WERI-Rb-1 (cell line): ENCODE data around the gene PML.
A peak's percentile ranks its signal among the peaks of the same experiment; 100 is the strongest.
"Not testable (repeated sequence)": the region's sequence is repeated elsewhere in the genome, so short reads cannot be mapped to it uniquely, and the experiment has no call there.

Experiments
- DNase-seq: peaks from one replicate; pipeline ENCODE4 v3.0.0-alpha.2; 2020
- H3K27ac ChIP-seq: fragments of 250-450 bp; sonication (Bioruptor Pico); 2 replicates; pipeline ENCODE4 v1.5.1; 2020; ENCODE audit warnings: mild to moderate bottlenecking, moderate library complexity
- H3K27me3 ChIP-seq: fragments of 250-450 bp; sonication (Bioruptor Pico); 2 replicates; pipeline ENCODE4 v1.5.1; 2021; ENCODE audit warnings: mild to moderate bottlenecking, low read depth, moderate library complexity; ENCODE audit not compliant: insufficient read depth, severe bottlenecking
- H3K36me3 ChIP-seq: fragments of 250-450 bp; sonication (Bioruptor Pico); 2 replicates; pipeline ENCODE4 v1.5.1; 2020; ENCODE audit warnings: mild to moderate bottlenecking, moderate library complexity
- H3K4me3 ChIP-seq: 2 replicates; pipeline ENCODE4 v1.5.1; 2011; ENCODE audit warnings: low read depth, mild to moderate bottlenecking, control low read depth, low read length
- H3K9me3 ChIP-seq: fragments of 250-450 bp; sonication (Bioruptor Pico); 2 replicates; pipeline ENCODE4 v1.5.1; 2021; ENCODE audit warnings: mild to moderate bottlenecking, moderate library complexity; ENCODE audit not compliant: severe bottlenecking
- TF ChIP-seq, protein P1 (sequence below): IDR thresholded peaks from 2 replicates; pipeline ENCODE4 v1.5.1; 2011; ENCODE audit warnings: low read depth, mild to moderate bottlenecking, control low read depth, inconsistent platforms, low read length

The PML gene

DNA sequence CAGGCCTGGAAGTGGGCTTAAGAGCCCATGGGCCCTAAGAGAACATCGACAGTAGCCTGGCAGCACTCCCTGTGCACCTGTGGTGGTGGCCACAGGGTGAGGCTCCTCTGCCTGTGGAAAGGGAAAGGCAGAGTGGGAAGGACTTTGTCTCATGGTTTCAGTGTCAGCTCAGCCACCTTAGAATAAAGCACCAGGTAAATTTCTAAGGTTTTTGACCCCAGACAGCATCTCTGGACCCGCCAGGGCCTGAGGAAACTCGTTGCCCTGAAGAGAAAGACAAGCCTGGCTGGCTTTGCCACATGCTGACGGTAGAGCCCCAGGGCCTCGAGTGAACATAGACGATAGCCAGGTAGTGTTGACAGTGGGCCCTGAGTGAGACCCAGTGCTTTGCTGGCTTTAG, 65.7 kb downstream of the PML start:
- H3K4me3 ChIP-seq = no peak overlapping the region
- no peak overlapping the region for H3K27ac ChIP-seq
- TF ChIP-seq, protein P1, sequence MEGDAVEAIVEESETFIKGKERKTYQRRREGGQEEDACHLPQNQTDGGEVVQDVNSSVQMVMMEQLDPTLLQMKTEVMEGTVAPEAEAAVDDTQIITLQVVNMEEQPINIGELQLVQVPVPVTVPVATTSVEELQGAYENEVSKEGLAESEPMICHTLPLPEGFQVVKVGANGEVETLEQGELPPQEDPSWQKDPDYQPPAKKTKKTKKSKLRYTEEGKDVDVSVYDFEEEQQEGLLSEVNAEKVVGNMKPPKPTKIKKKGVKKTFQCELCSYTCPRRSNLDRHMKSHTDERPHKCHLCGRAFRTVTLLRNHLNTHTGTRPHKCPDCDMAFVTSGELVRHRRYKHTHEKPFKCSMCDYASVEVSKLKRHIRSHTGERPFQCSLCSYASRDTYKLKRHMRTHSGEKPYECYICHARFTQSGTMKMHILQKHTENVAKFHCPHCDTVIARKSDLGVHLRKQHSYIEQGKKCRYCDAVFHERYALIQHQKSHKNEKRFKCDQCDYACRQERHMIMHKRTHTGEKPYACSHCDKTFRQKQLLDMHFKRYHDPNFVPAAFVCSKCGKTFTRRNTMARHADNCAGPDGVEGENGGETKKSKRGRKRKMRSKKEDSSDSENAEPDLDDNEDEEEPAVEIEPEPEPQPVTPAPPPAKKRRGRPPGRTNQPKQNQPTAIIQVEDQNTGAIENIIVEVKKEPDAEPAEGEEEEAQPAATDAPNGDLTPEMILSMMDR = no peak
- H3K36me3 ChIP-seq = no peaks in the 10 kb centered on the region
- H3K27me3 ChIP-seq = no peaks in the 10 kb centered on the region
- H3K9me3 ChIP-seq = no peaks in the 10 kb centered on the region
- DNase-seq = no peak

DNA sequence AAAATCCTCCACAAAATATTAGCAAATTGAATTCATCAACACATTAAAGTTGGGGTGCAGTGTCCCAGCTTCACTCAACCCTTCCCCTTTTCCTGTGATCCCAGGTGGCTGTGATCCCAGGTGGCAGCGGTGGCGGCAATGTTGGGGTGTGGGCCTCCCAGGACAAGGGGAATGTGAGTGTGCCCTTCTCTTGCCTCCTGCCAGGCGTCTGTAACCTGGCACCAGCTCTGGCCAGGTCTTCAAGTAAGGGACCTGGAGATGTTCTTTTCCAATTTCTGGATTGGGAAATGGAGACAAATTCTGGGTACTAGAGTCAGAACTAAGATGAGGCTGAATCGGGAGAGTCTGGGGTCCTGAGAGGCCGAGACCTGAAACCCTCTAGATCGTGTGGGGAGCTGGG, 67.7 kb downstream of the PML start:
- no peak overlapping the region for H3K27ac ChIP-seq
- H3K36me3 ChIP-seq = no peaks in the 10 kb centered on the region
- no peak for DNase-seq
- no peak overlapping the region for H3K4me3 ChIP-seq
- TF ChIP-seq, protein P1 = no peak
- H3K27me3 ChIP-seq = no peaks in the 10 kb centered on the region
- H3K9me3 ChIP-seq = no peaks in the 10 kb centered on the region

GRCh38 chr15:74062671-74063070, 68.2 kb downstream of the PML start:
- no peak overlapping the region for H3K27ac ChIP-seq
- no peaks in the 10 kb centered on the region for H3K9me3 ChIP-seq
- TF ChIP-seq, protein P1 = no peak
- no peaks in the 10 kb centered on the region for H3K36me3 ChIP-seq
- H3K27me3 ChIP-seq = no peaks in the 10 kb centered on the region
- peak; percentile 2 for DNase-seq
- H3K4me3 ChIP-seq = no peak overlapping the region

- H3K4me3 ChIP-seq, H3K9me3 ChIP-seq, H3K27ac ChIP-seq, H3K27me3 ChIP-seq, DNase-seq, H3K36me3 ChIP-seq: not testable (repeated sequence)
These were observed 69.1 kb downstream of the PML start for GRCh38 chr15:74063425-74064146.

DNA sequence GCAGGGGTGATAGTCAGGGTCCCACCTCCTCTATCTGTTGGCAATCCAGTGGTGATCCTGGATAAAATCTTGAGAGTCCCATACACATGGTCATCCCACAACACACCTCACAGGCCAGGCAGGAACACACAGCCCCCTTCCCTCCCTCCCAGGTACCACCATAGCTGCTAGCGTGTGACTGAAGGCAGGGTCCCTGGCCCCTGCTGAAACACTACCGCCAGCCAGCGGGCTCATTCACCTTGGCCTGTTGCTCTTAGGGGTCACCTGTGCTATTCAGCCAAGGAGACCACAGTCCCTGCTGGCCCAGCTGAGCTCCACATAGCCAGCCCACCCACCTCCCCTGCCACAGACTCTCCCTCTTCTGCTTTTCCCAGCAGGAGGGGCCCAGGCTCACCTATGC, 69.7 kb downstream of the PML start:
- not testable (repeated sequence) for H3K9me3 ChIP-seq, H3K27me3 ChIP-seq, H3K4me3 ChIP-seq, H3K27ac ChIP-seq, DNase-seq, H3K36me3 ChIP-seq

DNA sequence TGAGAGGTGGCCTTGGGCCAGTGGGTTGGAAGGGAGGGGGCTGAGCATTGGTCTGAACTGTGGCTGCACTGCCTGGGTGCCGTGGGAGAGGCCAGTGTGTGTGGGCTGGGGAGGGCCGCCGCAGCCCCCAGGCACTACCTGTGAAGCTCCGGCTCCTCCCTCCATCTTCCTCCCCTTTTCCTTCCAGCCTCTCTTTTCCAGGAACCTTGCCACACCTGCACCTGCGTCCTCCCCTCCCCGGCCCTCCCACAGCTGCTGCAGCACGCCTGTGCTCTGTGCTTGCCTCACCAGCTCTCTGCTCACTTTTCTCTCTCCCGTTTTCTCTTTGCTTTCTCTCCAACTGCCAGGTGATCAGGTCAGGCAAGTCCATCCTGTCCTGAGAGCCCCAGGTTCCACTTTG, 70.3 kb downstream of the PML start:
- H3K4me3 ChIP-seq, H3K36me3 ChIP-seq, H3K9me3 ChIP-seq, H3K27ac ChIP-seq, H3K27me3 ChIP-seq: not testable (repeated sequence)
- DNase-seq = peak; percentile 5

DNA sequence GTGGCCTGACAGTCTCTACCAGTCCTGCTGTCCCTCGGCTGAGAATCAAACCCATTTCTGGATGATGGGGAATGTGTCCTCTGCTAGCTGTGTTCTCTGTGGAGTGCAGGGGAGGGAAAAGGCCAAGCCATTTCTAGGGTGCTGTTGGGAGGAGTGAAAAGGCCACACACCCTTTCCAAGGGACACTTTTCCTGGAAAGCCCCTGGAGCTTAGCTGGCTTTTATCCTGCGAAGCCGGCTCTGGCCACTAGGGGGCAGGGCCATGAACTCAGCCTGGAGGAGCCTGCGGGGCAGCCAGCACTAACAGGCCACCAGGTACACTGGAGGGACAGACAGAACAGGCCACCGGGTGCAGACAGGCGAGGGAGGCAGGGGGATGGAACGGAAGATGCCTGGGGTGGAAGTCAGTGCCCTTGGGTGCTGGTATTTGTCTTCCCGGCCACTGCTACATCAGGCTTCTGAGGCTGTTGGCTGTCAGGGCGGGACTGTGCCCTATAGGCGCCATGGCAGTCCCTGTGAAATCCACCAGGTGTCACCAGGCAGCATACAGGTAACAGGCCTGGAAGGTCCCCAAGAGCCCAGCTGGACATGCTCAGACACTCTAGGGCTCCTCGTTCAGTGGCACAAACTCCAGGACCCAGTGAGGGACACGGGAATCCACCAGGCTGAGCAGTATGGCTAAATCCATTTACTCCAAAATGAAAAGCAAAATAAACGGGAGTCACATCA, 71.3 kb downstream of the PML start:
- H3K4me3 ChIP-seq, H3K27me3 ChIP-seq, H3K36me3 ChIP-seq, H3K9me3 ChIP-seq, H3K27ac ChIP-seq: not testable (repeated sequence)
- TF ChIP-seq, protein P1 = 0 out of 2 replicates have a peak, but pooled peaks have one; percentile 11
- DNase-seq = peak; percentile 75

DNA sequence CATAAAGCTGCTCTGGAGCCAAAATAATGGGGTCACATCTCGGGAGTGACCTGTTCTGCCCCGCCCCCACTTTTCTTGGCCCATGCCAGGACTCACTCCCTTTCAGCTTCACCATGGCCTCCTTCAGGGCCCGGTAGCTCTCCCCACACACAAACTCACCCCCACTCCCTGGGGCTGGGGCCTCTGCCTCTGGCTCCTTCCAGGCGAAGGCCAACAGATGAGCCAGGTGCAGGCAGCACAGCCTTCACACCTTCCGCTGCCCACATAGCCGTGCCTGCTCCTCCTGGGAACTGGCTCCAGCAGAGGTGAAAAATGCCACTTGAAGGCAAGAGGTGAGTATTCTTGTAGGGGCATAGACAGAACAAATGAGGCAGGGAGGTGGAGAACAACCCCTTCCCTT, 77.1 kb downstream of the PML start:
- H3K27me3 ChIP-seq, DNase-seq, H3K9me3 ChIP-seq, H3K4me3 ChIP-seq, H3K27ac ChIP-seq, H3K36me3 ChIP-seq: not testable (repeated sequence)

DNA sequence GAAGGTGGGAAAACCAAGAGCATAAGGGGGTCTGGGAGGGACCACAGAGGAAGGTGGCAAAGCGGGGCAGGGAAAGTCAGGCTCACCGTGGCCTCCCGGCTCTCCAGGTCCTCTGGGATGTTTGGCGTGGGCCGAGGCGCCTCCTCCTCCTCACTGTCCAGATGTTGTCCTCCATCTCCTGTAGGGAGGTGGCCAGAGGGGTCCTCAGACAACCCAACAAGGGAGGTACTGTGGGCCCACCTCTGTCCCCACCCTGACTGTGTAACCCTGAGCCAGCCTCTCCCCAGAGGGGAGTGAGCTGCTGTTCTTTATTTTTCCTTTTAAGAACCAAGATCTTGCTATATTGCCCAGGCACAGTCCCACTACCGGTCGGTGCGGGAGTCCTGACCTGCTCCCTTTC, 77.6 kb downstream of the PML start:
- not testable (repeated sequence) for H3K9me3 ChIP-seq, H3K27ac ChIP-seq, H3K4me3 ChIP-seq, H3K36me3 ChIP-seq, DNase-seq, H3K27me3 ChIP-seq
